ENCODE results near the gene ADAM23. TPM values are rescaled to one million over a fixed set of nuclear protein-coding genes. Genes with fewer than 3 reads are reported as not detected.

Gene ADAM23
- total and polyA plus RNA-seq, 2 of the 13 experiments (the other 11 are each of a cell fraction or from before 2014, with no cell fraction given), result 0.04 TPM; not detected in 1

- POLR2A ChIA-PET, result no interaction called here
- Histone ChIP-seq H3K27ac (ENCODE audit: extremely low read length, insufficient read depth, low read length) (no peak overlapping the region), H3K4me1 (ENCODE audit: insufficient read depth, low read length) (no peaks in the 10 kb centered on the region), H3K79me2 (ENCODE audit: insufficient read depth, low read length) (no peaks in the 10 kb centered on the region), H2AFZ (ENCODE audit: low read length) (no peak overlapping the region), H3K9me3 (ENCODE audit: low read length) (no peaks in the 10 kb centered on the region), H3K9ac (ENCODE audit: insufficient read depth, low read depth, low read length) (no peak overlapping the region), H3K4me2 (ENCODE audit: low read depth, low read length) (no peak overlapping the region), H3K36me3 (replicated peaks in 1 of 2; ENCODE audit: control insufficient read depth in 1 of 2, insufficient read depth in 2 of 2, low read length in 2 of 2) (no peaks in the 10 kb centered on the region), H3K27me3 (ENCODE audit: control insufficient read depth in 1 of 2, insufficient read depth in 2 of 2, low read length in 2 of 2) (no peaks in the 10 kb centered on the region), H3K4me3 (replicated peaks in 1 of 3; ENCODE audit: insufficient read depth in 1 of 3, low read depth in 2 of 3, low read length in 3 of 3) (no peak overlapping the region), H4K20me1 (ENCODE audit: insufficient read depth, low read length) (no peaks in the 10 kb centered on the region)
- no peak for DNase-seq (ENCODE audit: low spot score)
- BruUV-seq (replicated peaks), result no TSS peak
- no peak for FAIRE-seq
- intact Hi-C loops (cut with micrococcal nuclease; ENCODE audit: unreplicated experiment) (no loop called here), in situ Hi-C loops (cut with HindIII; ENCODE audit: extremely low pct_ligation_motif_present, low pct_unique_long_range_greater_than_20kb) (no loop called here)
- no peak for ATAC-seq
- CTCF ChIA-PET (ENCODE audit: low intra/inter-chr PET ratio, low total read pairs), result no interaction called here
- TF ChIP-seq ZNF772 (CRISPR knock-in tag; IDR thresholded peaks at IDR 0.05) (no peak), FOXK2 (IDR thresholded peaks at IDR 0.05) (no peak), HNRNPK (IDR thresholded peaks at IDR 0.05; ENCODE audit: low read depth, low read length, poor library complexity, severe bottlenecking) (no peak), ZFAT (CRISPR knock-in tag; conservative IDR thresholded peaks at IDR 0.05) (no peak), ATF7 (IDR thresholded peaks at IDR 0.05) (no peak), ATF7 (CRISPR knock-in tag; IDR thresholded peaks at IDR 0.05) (no peak), MEIS2 (CRISPR knock-in tag; IDR thresholded peaks at IDR 0.05) (no peak), KLF12 (CRISPR knock-in tag; IDR thresholded peaks at IDR 0.05; ENCODE audit: borderline replicate concordance) (no peak), TEAD2 (CRISPR knock-in tag; IDR thresholded peaks at IDR 0.05) (no peak), KDM5A (IDR thresholded peaks at IDR 0.05; ENCODE audit: borderline replicate concordance, low read length) (no peak), ZKSCAN5 (CRISPR knock-in tag; IDR thresholded peaks at IDR 0.05) (no peak), TOE1 (CRISPR knock-in tag; IDR thresholded peaks at IDR 0.05) (no peak), ZBTB25 (CRISPR knock-in tag; IDR thresholded peaks at IDR 0.05) (no peak), KDM5B (CRISPR knock-in tag; IDR thresholded peaks at IDR 0.05; ENCODE audit: borderline replicate concordance) (no peak), CEBPG (CRISPR knock-in tag; IDR thresholded peaks at IDR 0.05) (no peak), ZNF569 (CRISPR knock-in tag; IDR thresholded peaks at IDR 0.05; ENCODE audit: borderline replicate concordance) (no peak), NCOA1 (CRISPR knock-in tag; IDR thresholded peaks at IDR 0.05) (no peak), REPIN1 (CRISPR knock-in tag; IDR thresholded peaks at IDR 0.05; ENCODE audit: borderline replicate concordance, low read depth) (no peak)
- TF ChIP-seq, protein P1, sequence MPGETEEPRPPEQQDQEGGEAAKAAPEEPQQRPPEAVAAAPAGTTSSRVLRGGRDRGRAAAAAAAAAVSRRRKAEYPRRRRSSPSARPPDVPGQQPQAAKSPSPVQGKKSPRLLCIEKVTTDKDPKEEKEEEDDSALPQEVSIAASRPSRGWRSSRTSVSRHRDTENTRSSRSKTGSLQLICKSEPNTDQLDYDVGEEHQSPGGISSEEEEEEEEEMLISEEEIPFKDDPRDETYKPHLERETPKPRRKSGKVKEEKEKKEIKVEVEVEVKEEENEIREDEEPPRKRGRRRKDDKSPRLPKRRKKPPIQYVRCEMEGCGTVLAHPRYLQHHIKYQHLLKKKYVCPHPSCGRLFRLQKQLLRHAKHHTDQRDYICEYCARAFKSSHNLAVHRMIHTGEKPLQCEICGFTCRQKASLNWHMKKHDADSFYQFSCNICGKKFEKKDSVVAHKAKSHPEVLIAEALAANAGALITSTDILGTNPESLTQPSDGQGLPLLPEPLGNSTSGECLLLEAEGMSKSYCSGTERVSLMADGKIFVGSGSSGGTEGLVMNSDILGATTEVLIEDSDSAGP (CRISPR knock-in tag; IDR thresholded peaks at IDR 0.05; ENCODE audit: borderline replicate concordance), result no peak
- WGBS (ENCODE audit: low lambda C conversion rate), result 62% methylated on average over 3 of the region's 3 CpGs
Measured at GRCh38 chr2:206572725-206573124, 129.4 kb downstream of the ADAM23 start.

Data from HepG2 (cell line).